Trophoblast cell (in vitro differentiated cells and primary cell): ENCODE data around the gene ANO8.
A peak's percentile ranks its signal among the peaks of the same experiment; 100 is the strongest.

Source experiments
- DNase-seq, 2 donors: peaks; one replicate each; pipeline ENCODE4 v3.0.0-alpha.2; 2016
- H2AFZ ChIP-seq: 2 replicates; pipeline ENCODE4 v1.6.1; 2013; ENCODE audit warnings: low read length, moderate library complexity, mild to moderate bottlenecking; ENCODE audit not compliant: insufficient read depth, poor library complexity
- H2AK5ac ChIP-seq: 2 replicates; pipeline ENCODE4 v1.6.1; 2013; ENCODE audit warnings: mild to moderate bottlenecking, low read length
- H2BK120ac ChIP-seq: 2 replicates; pipeline ENCODE4 v1.6.1; 2013; ENCODE audit warnings: low read length, mild to moderate bottlenecking, moderate library complexity; ENCODE audit not compliant: insufficient read depth, poor library complexity
- H2BK12ac ChIP-seq: 2 replicates; pipeline ENCODE4 v1.6.1; 2013; ENCODE audit warnings: mild to moderate bottlenecking, low read length, moderate library complexity
- H2BK5ac ChIP-seq: 2 replicates; pipeline ENCODE4 v1.6.1; 2013; ENCODE audit warnings: low read length, low read depth, moderate library complexity, mild to moderate bottlenecking; ENCODE audit not compliant: poor library complexity
- H3K14ac ChIP-seq: 2 replicates; pipeline ENCODE4 v1.6.1; 2013; ENCODE audit warnings: mild to moderate bottlenecking, low read length
- H3K18ac ChIP-seq: 2 replicates; pipeline ENCODE4 v1.6.1; 2013; ENCODE audit warnings: mild to moderate bottlenecking, low read length
- H3K23ac ChIP-seq: 2 replicates; pipeline ENCODE4 v1.6.1; 2013; ENCODE audit warnings: low read length
- H3K27ac ChIP-seq: 2 replicates; pipeline ENCODE4 v1.5.1; 2013; ENCODE audit warnings: low read depth, mild to moderate bottlenecking, inconsistent platforms, low read length, moderate library complexity
- H3K27me3 ChIP-seq: 2 replicates; pipeline ENCODE4 v1.6.1; 2013; ENCODE audit warnings: inconsistent platforms, mild to moderate bottlenecking, low read length, moderate library complexity; ENCODE audit not compliant: insufficient read depth
- H3K36me3 ChIP-seq, 2 experiments: 1 replicate in 1 of 2; 2 replicates in 1 of 2; pipeline ENCODE4 v1.6.1; 2013; ENCODE audit warnings: low read length in 2 of 2, mild to moderate bottlenecking in 2 of 2, moderate library complexity in 1 of 2; ENCODE audit not compliant: insufficient read depth in 2 of 2, control insufficient read depth in 1 of 2
- H3K4ac ChIP-seq: 2 replicates; pipeline ENCODE4 v1.6.1; 2013; ENCODE audit warnings: low read depth, mild to moderate bottlenecking, low read length, moderate library complexity
- H3K4me1 ChIP-seq, 2 experiments: 1 replicate in 1 of 2; 2 replicates in 1 of 2; pipeline ENCODE4 v1.6.1; 2013; ENCODE audit warnings: low read length in 2 of 2, mild to moderate bottlenecking in 2 of 2, moderate library complexity in 1 of 2; ENCODE audit not compliant: insufficient read depth in 2 of 2, control insufficient read depth in 1 of 2
- H3K4me2 ChIP-seq: 2 replicates; pipeline ENCODE4 v1.6.1; 2013; ENCODE audit warnings: inconsistent platforms, mild to moderate bottlenecking, low read length, moderate library complexity
- H3K4me3 ChIP-seq: 2 replicates; pipeline ENCODE4 v1.5.1; 2013; ENCODE audit warnings: mild to moderate bottlenecking, low read depth, low read length, inconsistent platforms
- H3K79me1 ChIP-seq: one replicate; pipeline ENCODE4 v1.6.1; 2013; ENCODE audit warnings: low read length
- H3K79me2 ChIP-seq: 2 replicates; pipeline ENCODE4 v1.6.1; 2013; ENCODE audit warnings: low read length, mild to moderate bottlenecking; ENCODE audit not compliant: control insufficient read depth, insufficient read depth, poor library complexity
- H3K9ac ChIP-seq: 2 replicates; pipeline ENCODE4 v1.6.1; 2013; ENCODE audit warnings: mild to moderate bottlenecking, low read length
- H3K9me3 ChIP-seq: 2 replicates; pipeline ENCODE4 v1.6.1; 2013; ENCODE audit warnings: low read depth, mild to moderate bottlenecking, control low read depth, inconsistent platforms, low read length; ENCODE audit not compliant: insufficient read depth
- H4K12ac ChIP-seq: 2 replicates; pipeline ENCODE4 v1.6.1; 2013; ENCODE audit warnings: low read depth, mild to moderate bottlenecking, low read length, moderate library complexity
- H4K8ac ChIP-seq: 2 replicates; pipeline ENCODE4 v1.6.1; 2013; ENCODE audit warnings: low read depth, mild to moderate bottlenecking, low read length, moderate library complexity
- H4K91ac ChIP-seq: one replicate; pipeline ENCODE4 v1.6.1; 2013; ENCODE audit warnings: low read depth, mild to moderate bottlenecking, low read length, moderate library complexity
- WGBS: extraction: QIAGEN DNeasy Blood & Tissue Kit; methylation state at CpG from one replicate; pipeline ENCODE4 v1.1.7; 2013; ENCODE audit warnings: missing lambda C conversion rate; ENCODE audit not compliant: insufficient read length, insufficient coverage; ENCODE audit errors: extremely low coverage; 5-methylcytosine and 5-hydroxymethylcytosine counted together

Gene ANO8

GRCh38 chr19:17285415-17286135 lies 49.1 kb downstream of the ANO8 start:
- Histone ChIP-seq H3K18ac (no peak overlapping the region), H3K14ac (no peak overlapping the region), H2BK12ac (no peak overlapping the region), H3K4me3 (no peak overlapping the region), H3K4me2 (no peak overlapping the region), H3K4me1 (peaks cover 6 to 9% of the 10 kb centered on the region in 2 experiments), H4K91ac (no peak overlapping the region), H3K23ac (no peak overlapping the region), H2BK120ac (no peak overlapping the region), H3K4ac (no peak overlapping the region), H3K36me3 (peaks cover 0 to 2% of the 10 kb centered on the region in 2 experiments), H2BK5ac (no peak overlapping the region), H2AFZ (no peak overlapping the region), H3K9me3 (peaks cover 4% of the 10 kb centered on the region), H3K27me3 (no peaks in the 10 kb centered on the region), H3K27ac (no peak overlapping the region), H3K79me1 (peaks cover 4% of the 10 kb centered on the region), H4K12ac (no peak overlapping the region), H3K79me2 (no peaks in the 10 kb centered on the region), H4K8ac (no peak overlapping the region), H2AK5ac (no peak overlapping the region), H3K9ac (no peak overlapping the region)
- WGBS = no CpG with 5 or more reads among the region's 18 CpGs
- no peak for DNase-seq

GRCh38 chr19:17283504-17283996 lies 51.1 kb downstream of the ANO8 start:
- Histone ChIP-seq H2AK5ac (no peak overlapping the region), H2BK120ac (no peak overlapping the region), H3K4me3 (no peak overlapping the region), H3K27ac (no peak overlapping the region), H4K8ac (no peak overlapping the region), H3K14ac (no peak overlapping the region), H2AFZ (no peak overlapping the region), H3K79me2 (no peaks in the 10 kb centered on the region), H3K9me3 (peaks cover 4% of the 10 kb centered on the region), H3K27me3 (no peaks in the 10 kb centered on the region), H3K4me1 (peaks cover 6% of the 10 kb centered on the region in 2 experiments), H3K23ac (no peak overlapping the region), H2BK12ac (no peak overlapping the region), H3K79me1 (peaks cover 4% of the 10 kb centered on the region), H4K91ac (no peak overlapping the region), H4K12ac (no peak overlapping the region), H3K4me2 (no peak overlapping the region), H3K9ac (no peak overlapping the region), H3K36me3 (peaks cover 11% of the 10 kb centered on the region in 2 experiments), H3K18ac (no peak overlapping the region), H3K4ac (no peak overlapping the region), H2BK5ac (no peak overlapping the region)
- DNase-seq = no peak
- WGBS = no CpG with 5 or more reads among the region's 7 CpGs

GRCh38 chr19:17282488-17283125 lies 52.0 kb downstream of the ANO8 start:
- Histone ChIP-seq H2AFZ (peak overlapping the region; percentile 74), H2BK12ac (peak overlapping the region; percentile 42), H3K27me3 (no peaks in the 10 kb centered on the region), H4K12ac (peak overlapping the region; percentile 79), H3K4ac (peak overlapping the region; percentile 24), H2BK5ac (no peak overlapping the region), H3K18ac (peak overlapping the region; percentile 57), H3K23ac (no peak overlapping the region), H3K36me3 (peaks cover 12 to 14% of the 10 kb centered on the region in 2 experiments), H2AK5ac (peak overlapping the region; percentile 73), H3K4me1 (peaks cover 6% of the 10 kb centered on the region in 2 experiments), H3K79me1 (peaks cover 4% of the 10 kb centered on the region), H3K79me2 (no peaks in the 10 kb centered on the region), H3K9me3 (peaks cover 4% of the 10 kb centered on the region), H2BK120ac (peak overlapping the region; percentile 73), H3K4me2 (peak overlapping the region; percentile 64), H3K14ac (peak overlapping the region; percentile 64), H3K27ac (no peak overlapping the region), H3K9ac (no peak overlapping the region), H4K8ac (peak overlapping the region; percentile 77), H3K4me3 (peak overlapping the region; percentile 19), H4K91ac (peak overlapping the region; percentile 55)
- WGBS = no CpG with 5 or more reads among the region's 45 CpGs
- peak; percentile 89 to 91 for DNase-seq

GRCh38 chr19:17281391-17282304 lies 53.0 kb downstream of the ANO8 start, which contains the start of gene ANKLE1:
Gene ANKLE1, plus strand, starts transcription at chr19:17281901. Its CDS starts 20 bp downstream, at chr19:17281921.
- peaks cover 4% of the 10 kb centered on the region for H3K9me3 ChIP-seq
- no peaks in the 10 kb centered on the region for H3K27me3 ChIP-seq
- H4K8ac ChIP-seq = peak within 1 kb of the TSS; percentile 77
- peak within 1 kb of the TSS; percentile 64 for H3K14ac ChIP-seq
- H2BK12ac ChIP-seq = peak within 1 kb of the TSS; percentile 42
- peak within 1 kb of the TSS; percentile 74 for H2AFZ ChIP-seq
- H3K4me2 ChIP-seq = peak within 1 kb of the TSS; percentile 64
- H3K23ac ChIP-seq = no peak within 1 kb of the TSS
- H3K79me1 ChIP-seq = peaks cover 4% of the 10 kb centered on the region
- DNase-seq = no peak
- H3K79me2 ChIP-seq = no peaks in the 10 kb centered on the region
- H2BK5ac ChIP-seq = no peak within 1 kb of the TSS
- peak within 1 kb of the TSS; percentile 24 for H3K4ac ChIP-seq
- H4K12ac ChIP-seq = peak within 1 kb of the TSS; percentile 79
- peaks cover 6% of the 10 kb centered on the region in 2 experiments for H3K4me1 ChIP-seq
- no peak within 1 kb of the TSS for H3K9ac ChIP-seq
- peak within 1 kb of the TSS; percentile 57 for H3K18ac ChIP-seq
- peak within 1 kb of the TSS; percentile 73 for H2BK120ac ChIP-seq
- H4K91ac ChIP-seq = peak within 1 kb of the TSS; percentile 55
- no CpG with 5 or more reads among the region's 75 CpGs for WGBS
- H3K4me3 ChIP-seq = peak within 1 kb of the TSS; percentile 19
- no peak within 1 kb of the TSS for H3K27ac ChIP-seq
- H3K36me3 ChIP-seq = peaks cover 19 to 22% of the 10 kb centered on the region in 2 experiments
- H2AK5ac ChIP-seq = peak within 1 kb of the TSS; percentile 73
